T-cell (primary cell): ENCODE results near the gene CEACAM18. TPM values are rescaled to one million over a fixed set of nuclear protein-coding genes. Genes with fewer than 3 reads are reported as not detected.
"Not testable (repeated sequence)": the region's sequence is repeated elsewhere in the genome, so short reads cannot be mapped to it uniquely, and the experiment has no call there.

ENCODE experiments used
- ATAC-seq, 4 experiments: fragments of 200-7000 bp in 3 of 4; fragments of 150-1000 bp in 1 of 4; cut with Tn5 transposase; replicated peaks in 1 of 4; 1 replicate in 3 of 4; 2 replicates in 1 of 4; pipeline ENCODE4 v1.10.0; 2021; ENCODE audit warnings: moderate library complexity in 3 of 4, mild to moderate bottlenecking in 2 of 4, moderate number of reproducible peaks in 1 of 4
- CTCF ChIA-PET, 2 donors: fragments of 300-600 bp; sonication (Branson Sonifier 250); formaldehyde crosslinking; loops; one replicate each; lab custom pipeline; 2022; ENCODE audit warnings: antibody characterized with exemption in 2 of 2; lab: Charles Lee
- POLR2A ChIA-PET, 2 donors: fragments of 300-600 bp; sonication (Branson Sonifier 250); formaldehyde crosslinking; loops; one replicate each; lab custom pipeline; 2022; ENCODE audit warnings: antibody characterized with exemption in 2 of 2; lab: Charles Lee
- DNase-seq, 35 experiments: peaks; one replicate each; pipeline versions ENCODE4 v3.0.0 to v3.0.0-alpha.2; 2013 to 2023
- H3K27ac ChIP-seq: one replicate; pipeline ENCODE4 v1.5.1; 2013; ENCODE audit warnings: low read length
- H3K27me3 ChIP-seq, 2 experiments: replicated peaks in 1 of 2; 1 replicate in 1 of 2; 2 replicates in 1 of 2; pipeline versions ENCODE4 v1.6.1 to v1.7.0; 2013; ENCODE audit warnings: low read length in 1 of 2, mixed read lengths in 1 of 2; ENCODE audit not compliant: control insufficient read depth in 2 of 2, insufficient read depth in 2 of 2; ENCODE audit errors: extremely low read depth in 1 of 2
- H3K36me3 ChIP-seq, 2 donors: 1 replicate in 1 of 2; 2 replicates in 1 of 2; pipeline versions ENCODE4 v1.6.1 to v1.7.0; 2013; ENCODE audit warnings: low read length in 1 of 2; ENCODE audit not compliant: control insufficient read depth in 2 of 2, insufficient read depth in 1 of 2; ENCODE audit errors: extremely low read depth in 1 of 2
- H3K4me1 ChIP-seq, 2 experiments: 1 replicate in 1 of 2; 2 replicates in 1 of 2; pipeline versions ENCODE4 v1.6.1 to v1.7.0; 2013; ENCODE audit warnings: low read length in 2 of 2, mixed read lengths in 1 of 2; ENCODE audit not compliant: insufficient read depth in 2 of 2, control insufficient read depth in 1 of 2; ENCODE audit errors: extremely low read depth in 1 of 2
- H3K4me3 ChIP-seq, 2 donors: 1 replicate in 1 of 2; 2 replicates in 1 of 2; pipeline versions ENCODE4 v1.5.1 to v1.7.0; 2013; ENCODE audit warnings: mild to moderate bottlenecking in 2 of 2, low read length in 1 of 2, moderate library complexity in 1 of 2; ENCODE audit not compliant: control insufficient read depth in 1 of 2; ENCODE audit errors: extremely low read depth in 1 of 2
- H3K9me3 ChIP-seq: 2 replicates; pipeline ENCODE4 v1.7.0; 2013
- H3K27ac Mint-ChIP-seq, 2 donors: one replicate each; pipeline ENCODE4 v1.8.0; 2020 to 2021; ENCODE audit warnings: mild to moderate bottlenecking in 2 of 2, mixed read lengths in 2 of 2
- H3K27me3 Mint-ChIP-seq, 2 donors: one replicate each; pipeline ENCODE4 v1.8.0; 2021 to 2022; ENCODE audit warnings: mixed read lengths in 2 of 2
- H3K36me3 Mint-ChIP-seq: one replicate; pipeline ENCODE4 v1.8.0; 2021; ENCODE audit warnings: mixed read lengths
- H3K4me1 Mint-ChIP-seq, 3 donors: one replicate each; pipeline ENCODE4 v1.8.0; 2020 to 2022; ENCODE audit warnings: mixed read lengths in 3 of 3, mild to moderate bottlenecking in 1 of 3
- H3K4me3 Mint-ChIP-seq, 3 donors: one replicate each; pipeline ENCODE4 v1.8.0; 2020 to 2022; ENCODE audit warnings: mild to moderate bottlenecking in 3 of 3, mixed read lengths in 3 of 3, moderate library complexity in 3 of 3
- H3K9me3 Mint-ChIP-seq, 3 donors: one replicate each; pipeline ENCODE4 v1.8.0; 2020 to 2022; ENCODE audit warnings: mixed read lengths in 3 of 3
- WGBS: methylation state at CpG from one replicate; pipeline ENCODE4 v1.1.5; 2013; ENCODE audit warnings: missing lambda C conversion rate; ENCODE audit not compliant: insufficient coverage; 5-methylcytosine and 5-hydroxymethylcytosine counted together
- total RNA-seq, 35 experiments: library from RNA in 6 of 35; stranded (reverse) in 6 of 35; fragments of 120-200 nt in 1 of 35; gene quantifications; one replicate each; pipeline versions ENCODE4 v1.2.1 to v1.2.4 and lab custom pipeline; 2013 to 2026

CEACAM18 gene
- total RNA-seq, 5 donors from 2014 or later (not counting 1 experiment from before 2014, with no cell fraction given), result not detected

DNA sequence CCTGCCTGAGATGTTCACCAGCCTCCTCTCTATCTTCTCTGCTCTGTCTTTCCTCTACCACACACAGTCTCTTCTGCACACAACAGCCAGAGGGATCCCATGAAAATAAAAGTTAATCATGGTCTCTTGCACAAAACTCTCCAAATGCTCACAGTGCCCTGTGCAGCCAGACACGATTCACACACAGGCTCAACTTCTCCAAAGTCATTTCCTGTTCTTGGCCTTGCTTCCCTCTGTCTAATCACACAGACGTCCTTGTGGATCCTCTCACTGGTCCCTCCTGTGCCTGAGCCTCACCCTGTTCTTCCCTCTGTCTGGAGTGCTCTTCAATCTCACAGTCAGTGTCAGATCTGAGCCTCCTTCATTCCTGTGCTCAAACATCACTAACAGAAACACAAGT is 15.4 kb downstream of the CEACAM18 start:
- H3K4me1 ChIP-seq, result no peaks in the 10 kb centered on the region
- ChIA-PET CTCF (no interaction called here), POLR2A (no interaction called here)
- no peak for ATAC-seq
- no peak overlapping the region for H3K4me3 Mint-ChIP-seq
- H3K36me3 Mint-ChIP-seq, result no peaks in the 10 kb centered on the region
- H3K27ac ChIP-seq, result no peak overlapping the region
- peaks cover 18 to 24% of the 10 kb centered on the region in 2 donors for H3K27me3 Mint-ChIP-seq
- H3K27ac Mint-ChIP-seq, result no peak overlapping the region
- no peaks in the 10 kb centered on the region for H3K36me3 ChIP-seq
- no peaks in the 10 kb centered on the region for H3K4me1 Mint-ChIP-seq
- WGBS, result 0% methylated on average over 2 of the region's 2 CpGs
- no peak for DNase-seq
- peaks cover 0 to 7% (median 4%) of the 10 kb centered on the region in 3 donors for H3K9me3 Mint-ChIP-seq
- H3K4me3 ChIP-seq, result no peak overlapping the region
- H3K9me3 ChIP-seq, result no peaks in the 10 kb centered on the region
- H3K27me3 ChIP-seq, result peaks cover 0 to 27% of the 10 kb centered on the region in 2 experiments

GRCh38 chr19:51497666-51498065 is 19.3 kb downstream of the CEACAM18 start:
- Histone ChIP-seq H3K4me3 (no peak overlapping the region), H3K9me3 (no peaks in the 10 kb centered on the region), H3K36me3 (no peaks in the 10 kb centered on the region), H3K27me3 (peaks cover 0 to 25% of the 10 kb centered on the region in 2 experiments), H3K4me1 (peaks cover 2 to 5% of the 10 kb centered on the region in 2 experiments), H3K27ac (no peak overlapping the region)
- CTCF ChIA-PET, result no interaction called here
- no peak overlapping the region for H3K27ac Mint-ChIP-seq
- POLR2A ChIA-PET, result no interaction called here
- H3K9me3 Mint-ChIP-seq, result peaks cover 0 to 7% (median 4%) of the 10 kb centered on the region in 3 donors
- peaks cover 16 to 20% of the 10 kb centered on the region in 2 donors for H3K27me3 Mint-ChIP-seq
- DNase-seq, result no peak
- no peak overlapping the region for H3K4me3 Mint-ChIP-seq
- WGBS, result 20% methylated on average over 1 of the region's 3 CpGs
- no peak for ATAC-seq
- peaks cover 5 to 10% (median 9%) of the 10 kb centered on the region in 3 donors for H3K4me1 Mint-ChIP-seq
- H3K36me3 Mint-ChIP-seq, result no peaks in the 10 kb centered on the region

DNA sequence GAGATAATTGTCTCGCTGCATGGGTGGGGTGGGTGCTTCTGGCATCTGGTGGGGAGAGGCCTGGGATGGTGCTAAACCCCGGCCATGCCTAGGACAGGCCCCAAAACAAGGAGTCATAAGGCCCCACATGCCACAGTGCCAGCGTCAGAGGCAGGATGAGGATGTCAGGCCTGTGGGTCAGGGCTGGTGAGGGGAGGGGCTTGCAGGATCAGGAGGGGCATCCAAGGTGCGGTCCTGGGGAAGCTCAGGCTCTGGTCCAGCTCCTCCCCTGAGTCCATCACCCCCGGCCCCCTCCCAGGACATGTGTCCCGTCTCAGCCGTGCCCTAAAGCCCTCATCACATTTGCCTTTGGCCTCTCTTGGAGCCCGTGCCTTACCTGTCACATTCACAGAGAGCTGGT is 22.6 kb downstream of the CEACAM18 start:
- H3K36me3 Mint-ChIP-seq, H3K4me1 Mint-ChIP-seq, H3K27ac Mint-ChIP-seq, ATAC-seq, CTCF ChIA-PET, H3K27me3 Mint-ChIP-seq, H3K36me3 ChIP-seq, H3K4me3 ChIP-seq, POLR2A ChIA-PET, H3K4me1 ChIP-seq, H3K27ac ChIP-seq, H3K4me3 Mint-ChIP-seq, H3K9me3 ChIP-seq, DNase-seq: not testable (repeated sequence)
- H3K27me3 ChIP-seq, result peaks cover 0 to 20% of the 10 kb centered on the region in 2 experiments
- H3K9me3 Mint-ChIP-seq, result peaks cover 0 to 13% (median 7%) of the 10 kb centered on the region in 3 donors
- WGBS, result 60% methylated on average over 3 of the region's 8 CpGs

- ATAC-seq, result peak in 1 of 4 experiments; percentile 24
- 36% methylated on average over 3 of the region's 12 CpGs for WGBS
- H3K4me1 ChIP-seq, result peaks cover 2 to 5% of the 10 kb centered on the region in 2 experiments
- H3K4me3 Mint-ChIP-seq, result no peak within 1 kb of the TSS
- no peaks in the 10 kb centered on the region for H3K36me3 ChIP-seq
- no peaks in the 10 kb centered on the region for H3K36me3 Mint-ChIP-seq
- peaks cover 5 to 6% of the 10 kb centered on the region in 2 donors for H3K27me3 Mint-ChIP-seq
- POLR2A ChIA-PET, result no interaction called here
- H3K4me1 Mint-ChIP-seq, result peaks cover 5 to 10% (median 9%) of the 10 kb centered on the region in 3 donors
- H3K9me3 Mint-ChIP-seq, result peaks cover 0 to 13% (median 7%) of the 10 kb centered on the region in 3 donors
- peaks cover 0 to 19% of the 10 kb centered on the region in 2 experiments for H3K27me3 ChIP-seq
- H3K27ac Mint-ChIP-seq, result no peak within 1 kb of the TSS
- no peaks in the 10 kb centered on the region for H3K9me3 ChIP-seq
- H3K27ac ChIP-seq, result no peak within 1 kb of the TSS
- CTCF ChIA-PET, result no interaction called here
- H3K4me3 ChIP-seq, result no peak within 1 kb of the TSS
- DNase-seq, result peak in 5 of 35 experiments; percentile 5 to 31 (median 6)
Observed at GRCh38 chr19:51501594-51502263, 23.4 kb downstream of the CEACAM18 start, which contains the start of gene SIGLEC12. Gene SIGLEC12, minus strand, starts transcription at chr19:51501800. Its CDS starts 67 bp downstream, at chr19:51501733.

GRCh38 chr19:51503286-51503817 is 25.0 kb downstream of the CEACAM18 start:
- Mint-ChIP-seq H3K4me1 (peaks cover 5 to 10% (median 9%) of the 10 kb centered on the region in 3 donors), H3K27ac (no peak overlapping the region), H3K36me3 (no peaks in the 10 kb centered on the region), H3K27me3 (peaks cover 3 to 9% of the 10 kb centered on the region in 2 donors), H3K9me3 (peaks cover 0 to 13% (median 7%) of the 10 kb centered on the region in 3 donors), H3K4me3 (no peak overlapping the region)
- Histone ChIP-seq H3K9me3 (no peaks in the 10 kb centered on the region), H3K27ac (no peak overlapping the region), H3K4me1 (peaks cover 2 to 5% of the 10 kb centered on the region in 2 experiments), H3K4me3 (no peak overlapping the region), H3K36me3 (no peaks in the 10 kb centered on the region), H3K27me3 (peaks cover 0 to 17% of the 10 kb centered on the region in 2 experiments)
- 55% methylated on average over 3 of the region's 5 CpGs for WGBS
- no peak for DNase-seq
- ChIA-PET CTCF (no interaction called here), POLR2A (no interaction called here)
- no peak for ATAC-seq

GRCh38 chr19:51503896-51504295 is 25.6 kb downstream of the CEACAM18 start:
- DNase-seq (no peak), ATAC-seq (no peak)
- Histone ChIP-seq H3K4me3 (no peak overlapping the region), H3K27ac (no peak overlapping the region), H3K4me1 (peaks cover 2 to 5% of the 10 kb centered on the region in 2 experiments), H3K9me3 (no peaks in the 10 kb centered on the region), H3K36me3 (no peaks in the 10 kb centered on the region), H3K27me3 (peaks cover 0 to 21% of the 10 kb centered on the region in 2 experiments)
- 100% methylated on average over 1 of the region's 3 CpGs for WGBS
- Mint-ChIP-seq H3K4me1 (peaks cover 5 to 10% (median 9%) of the 10 kb centered on the region in 3 donors), H3K36me3 (no peaks in the 10 kb centered on the region), H3K4me3 (no peak overlapping the region), H3K27me3 (peaks cover 3 to 5% of the 10 kb centered on the region in 2 donors), H3K27ac (no peak overlapping the region), H3K9me3 (peaks cover 0 to 13% (median 7%) of the 10 kb centered on the region in 3 donors)
- POLR2A ChIA-PET, result no interaction called here
- CTCF ChIA-PET, result no interaction called here
